HG03520 (cell line): ENCODE results near the gene OPCML.

ENCODE experiments used
- ATAC-seq: cut with Tn5 transposase; IDR thresholded peaks from one replicate; pipeline ENCODE4 v1.9.1; 2021; ENCODE audit warnings: mild to moderate bottlenecking, moderate library complexity; ENCODE audit not compliant: unreplicated experiment

OPCML gene

GRCh38 chr11:133011604-133012003, 520.7 kb downstream of the OPCML start:
- ATAC-seq = no peak

GRCh38 chr11:133007027-133007584, 525.2 kb downstream of the OPCML start:
- no peak for ATAC-seq

GRCh38 chr11:133004369-133004768, 527.9 kb downstream of the OPCML start:
- ATAC-seq = no peak

GRCh38 chr11:132999516-132999915, 532.8 kb downstream of the OPCML start:
- ATAC-seq = no peak

- no peak for ATAC-seq
Observed at GRCh38 chr11:132999031-132999430, 533.3 kb downstream of the OPCML start.

- no peak for ATAC-seq
Observed at GRCh38 chr11:132997396-132997795, 534.9 kb downstream of the OPCML start.

GRCh38 chr11:132994966-132995365, 537.3 kb downstream of the OPCML start:
- ATAC-seq = no peak

GRCh38 chr11:132993991-132994502, 538.3 kb downstream of the OPCML start:
- ATAC-seq = no peak

GRCh38 chr11:132992838-132993631, 539.3 kb downstream of the OPCML start:
- ATAC-seq = no peak

- ATAC-seq = no peak
Observed at GRCh38 chr11:132988411-132988810, 543.9 kb downstream of the OPCML start.

- ATAC-seq = no peak
Observed at GRCh38 chr11:132987936-132988335, 544.4 kb downstream of the OPCML start.

- no peak for ATAC-seq
Observed at GRCh38 chr11:132983641-132983978, 548.7 kb downstream of the OPCML start.

GRCh38 chr11:132982772-132983640, 549.3 kb downstream of the OPCML start:
- no peak for ATAC-seq

GRCh38 chr11:132981131-132981956, 551.0 kb downstream of the OPCML start:
- ATAC-seq = no peak

- ATAC-seq = no peak
Observed at GRCh38 chr11:132980670-132981069, 551.6 kb downstream of the OPCML start.

- no peak for ATAC-seq
Observed at GRCh38 chr11:132977746-132978145, 554.6 kb downstream of the OPCML start.

- no peak for ATAC-seq
Observed at GRCh38 chr11:132977241-132977640, 555.1 kb downstream of the OPCML start.

GRCh38 chr11:132976115-132976514, 556.2 kb downstream of the OPCML start:
- no peak for ATAC-seq

GRCh38 chr11:132973686-132974085, 558.6 kb downstream of the OPCML start:
- ATAC-seq = no peak

- no peak for ATAC-seq
Observed at GRCh38 chr11:132972565-132972964, 559.7 kb downstream of the OPCML start.

- ATAC-seq = no peak
Observed at GRCh38 chr11:132971351-132971750, 561.0 kb downstream of the OPCML start.
